Sciatic nerve (tissue), 2 donors: Measurements from ENCODE around the gene NKD2. TPM values are rescaled to one million over a fixed set of nuclear protein-coding genes. Genes with fewer than 3 reads are reported as not detected.

Experiments
- ATAC-seq: fragments of 200-7000 bp; cut with Tn5 transposase; one replicate; pipeline ENCODE4 v1.9.1; 2020; ENCODE audit warnings: mild to moderate bottlenecking, moderate library complexity
- DNase-seq: peaks from one replicate; pipeline ENCODE4 v3.0.0-alpha.2; 2020; ENCODE audit warnings: low spot score
- intact Hi-C: fragments of 100-400 bp; cut with DNase I; formaldehyde crosslinking; loops from one replicate; pipeline ENCODE4 v1.14.2; 2022
- total RNA-seq: library from RNA; stranded (reverse); fragmentation: NEBNext Ultra II Directional; extraction: Animal tissue kit (Norgen Biotek cat#: 25700); gene quantifications from one replicate; pipeline ENCODE4 v1.2.1, GENCODE V29; 2021
- donor health status: DM: no; HTN: no; CAD: no.
- donor health status: DM: no; HTN: no; CAD: no.

Gene NKD2
- total RNA-seq, 1 donor from 2014 or later = 0.89 TPM

DNA sequence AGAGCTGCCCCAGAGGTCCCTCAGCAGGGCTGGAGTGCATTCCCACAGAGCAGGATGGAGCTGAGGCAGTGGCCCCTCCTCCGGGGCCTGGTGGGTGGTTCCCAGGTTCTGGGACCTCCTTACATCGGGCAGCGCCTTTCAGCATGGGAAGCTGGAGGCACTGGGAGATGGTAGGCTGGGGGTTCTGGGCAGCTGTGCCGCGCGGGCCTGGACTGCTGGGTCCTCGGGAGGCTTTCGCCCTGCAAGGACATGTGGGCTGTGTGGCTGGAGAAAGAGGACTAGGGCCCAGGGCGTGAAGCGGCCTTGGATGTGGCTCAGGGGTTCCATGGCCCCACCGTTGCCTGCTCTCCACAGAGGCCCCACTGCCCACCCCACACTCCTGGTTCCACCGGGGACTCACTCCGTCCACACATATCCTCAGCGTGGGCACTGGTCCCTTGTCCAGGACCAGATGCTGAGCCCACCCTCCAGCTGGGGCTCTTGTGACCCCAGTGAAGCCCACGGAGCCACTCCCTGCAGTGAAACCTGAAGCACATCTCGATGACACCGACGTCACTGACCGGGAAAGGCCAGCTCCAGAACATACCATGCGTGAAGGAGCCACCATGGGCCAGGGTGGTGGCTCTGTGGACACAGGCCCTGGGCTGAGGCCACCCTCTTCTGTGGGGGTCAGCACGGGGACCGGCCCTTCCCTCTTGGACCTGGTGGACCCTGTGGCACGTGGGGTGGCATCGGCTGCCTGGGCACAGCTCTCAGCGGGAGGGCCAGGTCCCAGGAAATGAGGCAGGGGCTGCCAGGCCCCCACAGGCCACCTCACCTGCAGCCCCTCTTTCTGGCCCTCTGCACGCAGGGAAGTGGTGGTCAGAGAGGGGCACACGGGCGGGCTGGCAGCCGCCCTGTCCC lies 31.5 kb upstream of the NKD2 start:
- ATAC-seq (no peak), DNase-seq (peak; percentile 54)
- intact Hi-C loops = no loop called here

- ATAC-seq (no peak), DNase-seq (peak; percentile 54)
- intact Hi-C loops = no loop called here
Measured at GRCh38 chr5:978054-978453, 30.5 kb upstream of the NKD2 start.

- intact Hi-C loops = no loop called here
- no peak for ATAC-seq
Measured at GRCh38 chr5:978693-979092, 29.9 kb upstream of the NKD2 start.

DNA sequence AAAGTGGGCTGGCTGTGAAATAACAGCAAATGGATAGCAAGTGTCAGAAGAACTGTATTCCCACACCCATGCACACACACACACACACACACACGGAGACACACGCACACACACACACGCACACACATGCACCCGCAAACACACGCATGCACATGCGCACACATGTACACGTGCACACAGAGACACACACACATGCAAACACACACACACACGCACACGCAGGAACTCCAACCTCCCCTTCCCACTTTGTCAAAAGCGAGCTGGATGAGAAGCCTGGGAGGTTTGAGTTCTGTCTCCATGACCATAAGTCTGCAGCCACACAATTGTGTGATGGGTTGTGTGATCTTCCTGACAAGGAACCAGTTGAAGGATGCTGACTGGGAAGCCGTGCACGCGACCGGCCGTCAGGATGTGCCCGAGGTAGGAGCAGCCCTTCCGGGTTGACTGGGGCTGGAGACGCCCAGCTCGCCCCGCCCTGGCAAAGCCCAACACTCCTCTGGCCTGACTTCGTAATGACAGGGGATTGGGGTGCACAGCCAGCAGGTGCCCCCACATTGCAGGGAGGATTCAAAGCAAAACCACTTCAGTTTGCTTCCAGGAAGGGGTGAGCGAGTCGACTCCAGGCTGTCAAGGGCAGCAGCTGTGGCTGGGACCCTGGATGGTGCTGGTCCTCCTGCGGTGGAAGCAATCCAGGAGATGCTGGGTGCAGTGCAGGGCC lies 29.3 kb upstream of the NKD2 start:
- peak; percentile 49 for DNase-seq
- ATAC-seq = no peak
- intact Hi-C loops = no loop called here

More at GRCh38 chr5:978693-979092, 29.9 kb upstream of the NKD2 start:
- peak; percentile 39 for DNase-seq

DNA sequence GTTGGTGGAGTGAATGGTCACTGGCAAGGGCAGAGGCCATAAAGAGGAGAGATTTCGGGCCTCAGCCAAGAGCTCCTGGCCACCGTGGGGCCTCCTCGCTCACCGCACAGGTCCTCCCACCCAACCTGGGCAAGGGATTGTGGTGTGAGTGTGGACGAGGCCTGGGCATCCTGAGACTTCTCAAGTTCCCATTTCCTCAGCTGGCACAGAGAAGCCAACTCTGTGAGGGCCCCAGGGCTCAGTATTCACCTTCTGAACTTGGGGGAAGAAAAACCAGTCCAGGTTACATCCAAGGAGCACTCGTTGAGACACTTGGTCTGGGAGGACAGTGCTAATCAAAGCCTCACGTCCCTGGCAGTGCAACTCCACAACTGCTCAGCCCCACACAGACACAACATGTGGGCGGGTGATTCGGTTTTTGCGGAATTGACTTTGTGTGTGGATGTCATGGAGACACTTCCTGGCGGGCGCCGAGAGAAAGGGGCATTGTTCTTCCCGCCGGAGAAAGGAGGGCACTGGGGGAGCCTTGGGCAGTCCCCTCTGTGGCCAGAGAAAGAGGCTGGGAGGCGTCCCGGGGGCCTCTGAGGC lies 28.5 kb upstream of the NKD2 start:
- ATAC-seq = peak; percentile 63
- intact Hi-C loops = loop anchor here (5.0 kb wide), 1 partner anchor 667 kb away; no protein-coding TSS in a partner anchor
- peak; percentile 67 for DNase-seq

DNA sequence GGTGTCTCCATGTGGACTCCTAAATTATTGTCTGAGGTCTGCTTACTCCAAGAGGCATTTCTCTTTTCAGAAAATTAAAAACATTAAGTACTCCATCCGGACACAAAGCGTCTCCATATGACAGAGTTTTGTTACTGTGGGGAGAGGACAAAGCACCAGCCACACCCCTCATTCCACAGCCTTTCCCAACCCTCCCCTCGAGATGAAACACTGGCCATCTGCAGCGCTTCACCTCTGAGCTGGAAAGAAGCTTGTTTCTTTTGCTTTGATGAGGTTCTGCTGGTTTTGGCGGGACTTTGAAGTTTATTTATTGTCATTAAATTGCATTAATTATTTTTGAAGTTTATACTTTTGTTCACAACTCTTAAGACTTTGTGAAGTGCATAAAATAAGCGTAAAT lies 27.6 kb upstream of the NKD2 start:
- DNase-seq (peak; percentile 48), ATAC-seq (peak; percentile 80)
- intact Hi-C loops = loop anchor here (5.0 kb wide), 1 partner anchor 666 kb away; no protein-coding TSS in a partner anchor

DNA sequence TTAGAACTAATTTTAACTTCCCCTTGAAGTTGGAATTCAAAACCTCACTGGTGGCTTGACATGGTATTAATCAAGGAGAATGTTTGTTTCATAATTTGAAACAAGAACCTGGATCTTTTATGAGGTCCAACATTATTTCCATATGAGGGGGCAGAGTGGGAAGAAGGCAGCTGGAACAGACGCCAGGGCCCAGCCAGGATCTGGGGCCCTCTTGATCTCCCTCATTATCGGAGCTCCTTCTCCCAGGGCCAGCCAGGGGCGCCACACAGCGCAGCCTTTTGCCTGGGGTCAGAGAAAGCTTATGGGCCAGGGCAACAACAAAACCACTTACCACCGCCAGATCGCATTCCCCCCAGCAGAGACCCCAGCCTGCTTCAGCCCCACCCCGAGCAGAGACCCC lies 27.1 kb upstream of the NKD2 start:
- no peak for ATAC-seq
- intact Hi-C loops = loop anchor here (5.0 kb wide), 1 partner anchor 666 kb away; no protein-coding TSS in a partner anchor
- peak; percentile 40 for DNase-seq

- peak; percentile 48 for DNase-seq
- intact Hi-C loops = loop anchor here (5.0 kb wide), 1 partner anchor 665 kb away; no protein-coding TSS in a partner anchor
- no peak for ATAC-seq
Measured at GRCh38 chr5:982377-983237, 26.0 kb upstream of the NKD2 start.

GRCh38 chr5:983238-983524 lies 25.4 kb upstream of the NKD2 start:
- no peak for ATAC-seq
- intact Hi-C loops = loop anchor here (5.0 kb wide), 1 partner anchor 664 kb away; no protein-coding TSS in a partner anchor
- peak; percentile 55 for DNase-seq

- ATAC-seq (no peak), DNase-seq (peak; percentile 12)
- intact Hi-C loops = loop anchor here (5.0 kb wide), 1 partner anchor 664 kb away; no protein-coding TSS in a partner anchor
Measured at GRCh38 chr5:983568-983967, 25.0 kb upstream of the NKD2 start.

DNA sequence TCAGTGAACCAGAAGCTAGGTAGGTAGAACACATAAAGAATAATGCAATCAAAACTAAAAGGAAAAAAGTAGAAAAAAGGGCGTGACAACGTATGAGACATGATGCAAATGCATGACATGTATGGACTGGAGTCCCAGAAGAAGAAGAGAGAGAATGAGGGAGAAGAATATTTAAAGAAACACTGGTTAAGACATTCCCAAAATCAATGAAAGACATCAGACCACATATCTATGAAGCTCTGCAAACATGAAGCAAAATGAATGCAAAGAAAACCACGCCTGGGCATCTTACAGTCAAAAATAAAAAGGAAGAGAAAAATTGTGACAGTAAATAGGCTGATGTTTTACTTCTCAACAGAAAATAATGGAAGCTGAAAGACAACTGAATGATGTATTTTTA lies 23.8 kb upstream of the NKD2 start:
- ATAC-seq = no peak
- intact Hi-C loops = loop anchor here (5.0 kb wide), 1 partner anchor 663 kb away; no protein-coding TSS in a partner anchor
- DNase-seq = no peak

DNA sequence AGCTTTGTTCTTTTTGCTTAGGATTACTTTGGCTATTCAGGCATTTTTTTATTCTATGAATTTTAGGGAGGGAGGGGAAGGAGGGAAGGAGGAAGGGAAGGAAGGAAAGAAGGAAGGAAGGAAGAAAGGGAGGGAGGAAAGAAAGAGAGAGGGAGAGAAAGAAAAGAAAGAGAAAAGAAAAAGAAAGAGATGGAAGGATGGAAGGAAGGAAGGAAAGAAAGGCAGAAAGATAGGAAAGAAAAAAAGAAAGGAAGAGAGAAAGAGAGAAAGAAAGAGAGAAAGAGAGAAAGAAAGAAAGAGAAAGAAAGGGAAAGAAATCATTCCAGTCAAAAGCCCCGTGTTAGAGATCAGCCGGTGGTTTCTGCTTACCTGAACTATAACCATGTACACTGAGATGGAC lies 20.8 kb upstream of the NKD2 start:
- ATAC-seq = no peak
- no peak for DNase-seq
- intact Hi-C loops = no loop called here

- no peak for DNase-seq
- intact Hi-C loops = no loop called here
- ATAC-seq = no peak
Measured at GRCh38 chr5:988322-988721, 20.3 kb upstream of the NKD2 start.

DNA sequence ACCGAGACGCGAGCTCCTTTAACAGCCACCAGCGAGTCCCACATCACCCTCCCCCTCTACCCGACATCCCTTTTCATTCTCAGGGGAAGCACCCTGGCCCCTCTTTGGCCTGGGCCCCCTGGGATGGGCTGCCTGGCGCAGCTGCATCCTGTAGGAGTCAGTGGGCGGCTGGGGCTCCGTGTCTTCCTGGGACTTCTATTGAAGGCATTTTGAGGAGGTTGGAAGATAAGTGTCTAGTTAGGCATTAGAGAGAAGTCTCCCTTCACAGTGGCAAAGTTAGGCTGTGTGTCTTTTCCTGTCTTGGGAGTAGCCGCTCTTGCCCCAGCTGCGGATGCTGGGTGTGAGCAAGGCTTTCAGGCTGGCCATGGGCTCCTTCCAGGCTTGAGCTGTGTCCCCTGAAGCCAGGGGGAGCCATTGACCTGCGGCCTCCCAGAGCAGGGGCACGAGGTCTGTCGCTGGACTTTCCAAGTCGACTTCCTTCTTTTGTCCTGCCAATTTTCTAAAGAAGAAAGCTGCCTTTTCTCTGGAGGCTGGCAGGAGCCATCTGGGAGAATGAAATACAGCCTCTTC lies 18.6 kb upstream of the NKD2 start:
- ATAC-seq (peak; percentile 87), DNase-seq (peak; percentile 83)
- intact Hi-C loops = no loop called here

GRCh38 chr5:991472-992267 lies 16.9 kb upstream of the NKD2 start:
- intact Hi-C loops = no loop called here
- DNase-seq (peak; percentile 51), ATAC-seq (no peak)

GRCh38 chr5:994272-994607 lies 14.4 kb upstream of the NKD2 start:
- ATAC-seq = no peak
- DNase-seq = peak; percentile 19
- intact Hi-C loops = no loop called here

- no peak for ATAC-seq
- intact Hi-C loops = no loop called here
- peak; percentile 38 for DNase-seq
Measured at GRCh38 chr5:994821-995220, 13.8 kb upstream of the NKD2 start.

DNA sequence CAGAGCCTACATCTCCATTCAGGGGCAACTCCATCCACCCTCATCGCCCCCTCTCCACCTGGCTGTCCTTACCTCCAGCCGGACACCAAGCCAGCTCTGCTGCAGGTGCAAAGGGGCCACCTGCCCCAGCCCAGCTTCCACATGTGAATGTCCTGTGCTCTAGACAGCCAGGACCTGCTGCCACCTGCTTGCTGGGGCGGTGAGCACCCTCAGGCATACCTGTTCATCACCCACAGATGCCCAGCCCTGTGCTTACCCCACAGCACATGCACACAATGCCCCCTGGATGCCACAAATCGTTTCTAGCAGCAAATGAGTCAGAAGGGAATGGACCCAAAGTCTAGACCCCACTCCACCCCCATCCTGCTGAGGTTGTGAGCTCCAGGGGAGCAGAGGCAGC lies 13.3 kb upstream of the NKD2 start:
- intact Hi-C loops = no loop called here
- DNase-seq (peak; percentile 33), ATAC-seq (no peak)
